K562 (cell line): Measurements from ENCODE around the gene ARL5C. TPM values are rescaled to one million over a fixed set of nuclear protein-coding genes. Genes with fewer than 3 reads are reported as not detected.
A peak's percentile ranks its signal among the peaks of the same experiment; 100 is the strongest.

Experiments
- CBX2 ChIP-seq: fragments of 200-600 bp; sonication (generic); IDR thresholded peaks from one replicate; pipeline ENCODE4 v1.6.1; 2012; ENCODE audit warnings: mild to moderate bottlenecking, low read length, inconsistent platforms; ENCODE audit not compliant: insufficient read depth, poor library complexity, severe bottlenecking
- CTBP1 ChIP-seq: fragments of 450-650 bp; IDR thresholded peaks from 2 replicates; pipeline ENCODE4 v1.6.1; 2016; ENCODE audit warnings: borderline replicate concordance
- EWSR1 ChIP-seq: fragments of 450-650 bp; IDR thresholded peaks from 2 replicates; pipeline ENCODE4 v1.6.1; 2018; ENCODE audit warnings: borderline replicate concordance, mild to moderate bottlenecking, low read depth, moderate library complexity; ENCODE audit not compliant: partially characterized antibody
- GABPA ChIP-seq: fragments of 200-800 bp; sonication (Bioruptor generic); conservative IDR thresholded peaks from 2 replicates; pipeline ENCODE4 v1.6.1; 2016; ENCODE audit warnings: low read depth, missing genetic modification characterization, missing compliant biosample characterization
- HNRNPL ChIP-seq: fragments of 200-400 bp; formaldehyde crosslinking; IDR thresholded peaks from 2 replicates; pipeline ENCODE4 v1.6.1; 2017; ENCODE audit warnings: low read depth, mild to moderate bottlenecking, low read length
- HNRNPUL1 ChIP-seq: fragments of 200-400 bp; formaldehyde crosslinking; IDR thresholded peaks from 2 replicates; pipeline ENCODE4 v1.6.1; 2017; ENCODE audit warnings: low read length
- MTA3 ChIP-seq: fragments of 450-650 bp; formaldehyde crosslinking; IDR thresholded peaks from 2 replicates; pipeline ENCODE4 v1.6.1; 2017; ENCODE audit warnings: mild to moderate bottlenecking, borderline replicate concordance
- POLR3G ChIP-seq: IDR thresholded peaks from 2 replicates; pipeline ENCODE4 v1.6.1; 2011; ENCODE audit not compliant: insufficient read length, insufficient replicate concordance; ENCODE audit errors: extremely low read depth
- RBM39 ChIP-seq: fragments of 200-400 bp; formaldehyde crosslinking; optimal IDR thresholded peaks from 2 replicates; pipeline ENCODE3; 2018; ENCODE audit warnings: low read depth, low read length
- SIN3A ChIP-seq, 2 experiments: fragments of 150-350 bp in 1 of 2; IDR thresholded peaks; 2 replicates each; pipeline ENCODE4 v1.6.1; 2011 to 2016; ENCODE audit warnings: borderline replicate concordance in 2 of 2, low read depth in 2 of 2, low read length in 2 of 2, mild to moderate bottlenecking in 2 of 2, moderate library complexity in 2 of 2; ENCODE audit not compliant: control insufficient read depth in 1 of 2
- SREBF1 ChIP-seq: fragments of 150-350 bp; IDR thresholded peaks from 2 replicates; pipeline ENCODE4 v1.6.1; 2014; ENCODE audit warnings: antibody characterized with exemption, low read depth, low read length, borderline replicate concordance
- TAF7 ChIP-seq: fragments of 450-650 bp; IDR thresholded peaks from 2 replicates; pipeline ENCODE4 v1.6.1; 2016; ENCODE audit warnings: missing genetic modification characterization, missing compliant biosample characterization
- TBP ChIP-seq: optimal IDR thresholded peaks from 2 replicates; pipeline ENCODE3; 2011; ENCODE audit warnings: low read depth, low read length, improper control_type of control experiment
- TCF7 ChIP-seq: sonication (generic); IDR thresholded peaks from 2 replicates; pipeline ENCODE4 v1.6.1; 2016; ENCODE audit warnings: antibody characterized with exemption, borderline replicate concordance
- TEAD1 ChIP-seq, 2 experiments: fragments of 450-650 bp in 1 of 2; sonication (generic) in 1 of 2; formaldehyde crosslinking; IDR thresholded peaks; 2 replicates each; pipeline versions ENCODE4 v1.4.0 to v1.8.0; 2020 to 2022; ENCODE audit warnings: mild to moderate bottlenecking in 2 of 2, missing genetic modification reagents in 1 of 2
- TOE1 ChIP-seq, 2 experiments: fragments of 450-650 bp in 1 of 2; sonication (generic) in 1 of 2; formaldehyde crosslinking in 1 of 2; IDR thresholded peaks; 2 replicates each; pipeline versions ENCODE4 v1.7.1 to v1.8.0; 2016 to 2022; ENCODE audit warnings: borderline replicate concordance in 2 of 2, mild to moderate bottlenecking in 2 of 2, antibody characterized with exemption in 1 of 2, inconsistent platforms in 1 of 2, low read depth in 1 of 2, missing genetic modification reagents in 1 of 2, moderate library complexity in 1 of 2
- polyA plus RNA-seq, 8 experiments: library from polyadenylated mRNA; depleted of rRNA in 4 of 8; stranded (reverse) in 5 of 8; unstranded in 3 of 8; fragments of >200 nt; fragmentation: Nextera tagmentation in 2 of 8; fragmentation: Illumina TruSeq in 1 of 8; extraction: Ambion mirVana in 2 of 8; extraction: Trizol in 1 of 8; gene quantifications; 2 replicates each; pipeline versions ENCODE4 v1.2.1 to v1.2.3, GENCODE V29; 2011 to 2014; ENCODE audit warnings: inconsistent platforms in 1 of 8, missing spikeins in 1 of 8
- total RNA-seq, 7 experiments: library from RNA; depleted of rRNA in 6 of 7; stranded (reverse); fragments of >200 nt in 6 of 7; fragmentation: Illumina TruSeq in 2 of 7; extraction: Trizol in 2 of 7; gene quantifications; 2 replicates each; pipeline versions ENCODE4 v1.2.1 to v1.2.3, GENCODE V29; 2011 to 2021; ENCODE audit warnings: low replicate concordance in 1 of 7
- TF ChIP-seq, protein P1 (sequence below): fragments of 200-800 bp; sonication (Bioruptor generic); IDR thresholded peaks from 2 replicates; pipeline ENCODE4 v1.6.1; 2017; ENCODE audit warnings: missing genetic modification characterization, missing compliant biosample characterization
- TF ChIP-seq, protein P2 (sequence below): fragments of 200-800 bp; sonication (Bioruptor generic); IDR thresholded peaks from 2 replicates; pipeline ENCODE4 v1.6.1; 2016; ENCODE audit warnings: missing genetic modification characterization, missing compliant biosample characterization

The ARL5C gene
- total and polyA plus RNA-seq, 9 of the 15 experiments (the other 6 are each of a cell fraction or from before 2014, with no cell fraction given): not detected

DNA sequence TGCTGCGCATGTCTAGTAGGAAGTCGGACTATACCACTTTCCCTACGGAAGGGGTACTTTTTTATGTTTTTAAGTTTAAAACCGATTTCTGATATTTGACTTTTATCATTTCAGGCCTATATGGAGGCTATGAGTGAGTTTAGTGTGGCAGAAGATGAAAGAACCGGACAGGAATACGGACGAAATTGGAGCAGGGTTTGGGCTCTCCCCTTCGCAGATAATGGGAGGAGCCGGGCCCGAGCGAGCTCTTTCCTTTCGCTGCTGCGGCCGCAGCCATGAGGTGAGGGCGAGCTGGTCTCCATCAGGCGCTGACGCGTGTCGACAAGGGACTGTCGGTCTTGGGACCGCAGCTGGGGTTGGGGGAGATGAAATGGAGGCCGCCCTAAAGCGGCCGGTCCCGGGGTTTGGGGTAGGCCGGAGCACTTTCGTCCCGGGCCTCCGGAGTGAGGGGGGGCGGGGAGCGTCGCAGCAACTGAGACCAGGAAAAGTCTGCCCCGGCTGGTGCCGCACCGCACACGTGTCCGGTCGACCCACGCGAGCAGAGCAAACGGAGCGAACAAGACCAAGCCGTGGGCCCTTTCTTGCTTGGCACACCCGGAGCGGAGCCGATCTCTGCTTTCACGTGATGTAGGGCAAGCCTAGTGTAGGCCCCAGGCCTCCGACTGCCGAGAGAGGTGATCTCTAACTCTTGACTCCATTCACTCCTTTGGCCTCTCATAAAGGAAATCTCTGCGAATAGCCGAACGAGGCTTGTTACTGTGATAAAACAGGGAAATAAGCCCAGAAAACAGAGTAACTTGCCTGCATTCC lies 34.3 kb upstream of the ARL5C start, which contains the start of gene RPL19 (continued):
- TF ChIP-seq TAF7 (tag): peak; percentile 94
- TF ChIP-seq HNRNPUL1: no peak
- TF ChIP-seq RBM39: peak; percentile 65
- peak; percentile 85 for TF ChIP-seq GABPA
- TF ChIP-seq POLR3G: no peak
- no peak for TF ChIP-seq EWSR1
- TF ChIP-seq CTBP1: peak; percentile 42; the same call in 1 of the 2 replicates
- TF ChIP-seq TOE1 (IDR thresholded peaks at IDR 0.05; ENCODE audit: borderline replicate concordance): peak; percentile 54; the same call in 1 of the 2 replicates
- no peak for TF ChIP-seq TOE1 (CRISPR knock-in tag; IDR thresholded peaks at IDR 0.05; ENCODE audit: borderline replicate concordance, low read depth)
- TF ChIP-seq, protein P1, sequence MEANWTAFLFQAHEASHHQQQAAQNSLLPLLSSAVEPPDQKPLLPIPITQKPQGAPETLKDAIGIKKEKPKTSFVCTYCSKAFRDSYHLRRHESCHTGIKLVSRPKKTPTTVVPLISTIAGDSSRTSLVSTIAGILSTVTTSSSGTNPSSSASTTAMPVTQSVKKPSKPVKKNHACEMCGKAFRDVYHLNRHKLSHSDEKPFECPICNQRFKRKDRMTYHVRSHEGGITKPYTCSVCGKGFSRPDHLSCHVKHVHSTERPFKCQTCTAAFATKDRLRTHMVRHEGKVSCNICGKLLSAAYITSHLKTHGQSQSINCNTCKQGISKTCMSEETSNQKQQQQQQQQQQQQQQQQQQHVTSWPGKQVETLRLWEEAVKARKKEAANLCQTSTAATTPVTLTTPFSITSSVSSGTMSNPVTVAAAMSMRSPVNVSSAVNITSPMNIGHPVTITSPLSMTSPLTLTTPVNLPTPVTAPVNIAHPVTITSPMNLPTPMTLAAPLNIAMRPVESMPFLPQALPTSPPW: peak; percentile 76
- TF ChIP-seq, protein P2, sequence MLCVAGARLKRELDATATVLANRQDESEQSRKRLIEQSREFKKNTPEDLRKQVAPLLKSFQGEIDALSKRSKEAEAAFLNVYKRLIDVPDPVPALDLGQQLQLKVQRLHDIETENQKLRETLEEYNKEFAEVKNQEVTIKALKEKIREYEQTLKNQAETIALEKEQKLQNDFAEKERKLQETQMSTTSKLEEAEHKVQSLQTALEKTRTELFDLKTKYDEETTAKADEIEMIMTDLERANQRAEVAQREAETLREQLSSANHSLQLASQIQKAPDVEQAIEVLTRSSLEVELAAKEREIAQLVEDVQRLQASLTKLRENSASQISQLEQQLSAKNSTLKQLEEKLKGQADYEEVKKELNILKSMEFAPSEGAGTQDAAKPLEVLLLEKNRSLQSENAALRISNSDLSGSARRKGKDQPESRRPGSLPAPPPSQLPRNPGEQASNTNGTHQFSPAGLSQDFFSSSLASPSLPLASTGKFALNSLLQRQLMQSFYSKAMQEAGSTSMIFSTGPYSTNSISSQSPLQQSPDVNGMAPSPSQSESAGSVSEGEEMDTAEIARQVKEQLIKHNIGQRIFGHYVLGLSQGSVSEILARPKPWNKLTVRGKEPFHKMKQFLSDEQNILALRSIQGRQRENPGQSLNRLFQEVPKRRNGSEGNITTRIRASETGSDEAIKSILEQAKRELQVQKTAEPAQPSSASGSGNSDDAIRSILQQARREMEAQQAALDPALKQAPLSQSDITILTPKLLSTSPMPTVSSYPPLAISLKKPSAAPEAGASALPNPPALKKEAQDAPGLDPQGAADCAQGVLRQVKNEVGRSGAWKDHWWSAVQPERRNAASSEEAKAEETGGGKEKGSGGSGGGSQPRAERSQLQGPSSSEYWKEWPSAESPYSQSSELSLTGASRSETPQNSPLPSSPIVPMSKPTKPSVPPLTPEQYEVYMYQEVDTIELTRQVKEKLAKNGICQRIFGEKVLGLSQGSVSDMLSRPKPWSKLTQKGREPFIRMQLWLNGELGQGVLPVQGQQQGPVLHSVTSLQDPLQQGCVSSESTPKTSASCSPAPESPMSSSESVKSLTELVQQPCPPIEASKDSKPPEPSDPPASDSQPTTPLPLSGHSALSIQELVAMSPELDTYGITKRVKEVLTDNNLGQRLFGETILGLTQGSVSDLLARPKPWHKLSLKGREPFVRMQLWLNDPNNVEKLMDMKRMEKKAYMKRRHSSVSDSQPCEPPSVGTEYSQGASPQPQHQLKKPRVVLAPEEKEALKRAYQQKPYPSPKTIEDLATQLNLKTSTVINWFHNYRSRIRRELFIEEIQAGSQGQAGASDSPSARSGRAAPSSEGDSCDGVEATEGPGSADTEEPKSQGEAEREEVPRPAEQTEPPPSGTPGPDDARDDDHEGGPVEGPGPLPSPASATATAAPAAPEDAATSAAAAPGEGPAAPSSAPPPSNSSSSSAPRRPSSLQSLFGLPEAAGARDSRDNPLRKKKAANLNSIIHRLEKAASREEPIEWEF: 0 out of 2 replicates have a peak, but pooled peaks have one; percentile 19
- TF ChIP-seq TBP: peak; percentile 98
- TF ChIP-seq MTA3: peak; percentile 82
- no peak for TF ChIP-seq CBX2
- TF ChIP-seq TCF7: no peak
- TF ChIP-seq TEAD1 (CRISPR knock-in tag; IDR thresholded peaks at IDR 0.05): peak in 1 of 2 experiments; percentile 8; a peak in 1 of 4 replicates
- 0 out of 2 replicates have a peak, but pooled peaks have one; percentile 36 for TF ChIP-seq HNRNPL
- peak; percentile 88; the same call in 1 of the 2 replicates for TF ChIP-seq SREBF1
- peak; percentile 38 to 78; a peak in 1 of 4 replicates for TF ChIP-seq SIN3A (IDR thresholded peaks at IDR 0.05; ENCODE audit: borderline replicate concordance in 2 of 2, control insufficient read depth in 1 of 2, low read depth in 2 of 2, low read length in 2 of 2)
